GM12878 (cell line): ENCODE measurements around the gene VIT.

Experiments used
- CREB1 ChIP-seq: IDR thresholded peaks from 2 replicates; pipeline ENCODE4 v1.6.1; 2012; ENCODE audit warnings: low read depth, mild to moderate bottlenecking, inconsistent platforms
- CTCF ChIP-seq, 3 experiments: IDR thresholded peaks in 2 of 3; conservative IDR thresholded peaks in 1 of 3; 2 replicates each; pipeline ENCODE4 v1.5.1; 2011; ENCODE audit warnings: low read depth in 3 of 3, low read length in 3 of 3, mild to moderate bottlenecking in 3 of 3, control low read depth in 2 of 3, moderate library complexity in 2 of 3, inconsistent platforms in 1 of 3, mixed read lengths in 1 of 3; ENCODE audit not compliant: control insufficient read depth in 2 of 3, insufficient read depth in 1 of 3; ENCODE audit errors: extremely low read depth in 1 of 3
- FOXM1 ChIP-seq: IDR thresholded peaks from 2 replicates; pipeline ENCODE4 v1.6.1; 2012; ENCODE audit warnings: low read depth, mild to moderate bottlenecking, inconsistent platforms, low read length, moderate library complexity
- SP1 ChIP-seq: IDR thresholded peaks from one replicate; pipeline ENCODE4 v1.6.1; 2011; ENCODE audit warnings: low read depth, low read length

GRCh38 chr2:36678856-36679255, 17.7 kb upstream of the VIT start:
- no peak for TF ChIP-seq CREB1
- TF ChIP-seq CTCF (IDR thresholded peaks at IDR 0.05 in 2 of 3, conservative IDR thresholded peaks at IDR 0.05 in 1 of 3; ENCODE audit: control insufficient read depth in 2 of 3, extremely low read depth in 1 of 3, insufficient read depth in 1 of 3, low read depth in 3 of 3, low read length in 3 of 3) = no peak
- TF ChIP-seq FOXM1 = no peak
- no peak for TF ChIP-seq SP1
